Measurements from ENCODE around the gene TSSK6.
"Not testable (repeated sequence)": the region's sequence is repeated elsewhere in the genome, so short reads cannot be mapped to it uniquely, and the experiment has no call there.

TSSK6 gene

DNA sequence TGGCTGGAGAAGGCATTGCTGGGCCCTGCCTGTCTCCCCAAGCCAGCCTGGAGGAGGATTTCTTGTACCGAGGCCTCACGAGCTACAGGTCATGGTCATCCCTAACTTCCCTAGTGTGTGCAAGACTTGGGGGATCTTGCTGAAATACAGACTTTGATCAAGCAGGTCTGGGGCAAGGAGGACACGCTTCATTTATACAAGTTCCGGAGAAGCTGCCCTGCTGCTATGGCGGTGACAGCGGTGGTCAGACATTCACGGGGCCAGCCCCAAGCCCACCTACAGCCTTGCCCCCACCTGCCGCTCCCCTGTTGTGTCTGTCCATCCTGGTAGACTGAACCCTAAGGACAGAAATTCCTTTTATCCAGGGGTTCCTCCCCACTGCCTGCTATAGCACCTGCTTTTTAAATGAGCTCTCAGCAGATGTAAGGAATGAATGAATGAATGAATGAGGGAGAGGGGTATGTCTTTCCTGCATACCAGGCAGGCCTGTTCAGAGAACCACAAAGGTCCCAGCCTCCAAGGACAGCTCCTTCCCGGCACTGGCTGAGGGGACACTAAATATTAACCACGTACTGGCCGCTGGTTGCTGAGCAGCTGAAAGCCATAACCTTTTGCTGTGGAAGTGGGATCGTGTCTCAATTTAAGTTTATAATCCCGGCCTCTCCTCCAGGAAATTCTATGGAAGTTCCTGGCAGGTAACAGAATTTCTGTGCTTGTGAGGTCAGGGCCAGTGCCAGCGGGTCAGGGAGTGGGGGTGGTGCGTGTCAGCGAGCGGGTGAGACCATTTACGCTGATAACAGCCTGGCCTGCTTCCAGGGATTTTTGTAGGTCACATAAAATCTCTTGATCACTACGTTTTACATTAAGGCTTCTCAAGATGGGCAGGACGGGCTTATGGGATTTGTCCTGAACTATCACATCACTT is 27.1 kb downstream of the TSSK6 start:
- no peak for DNase-seq (ENCODE audit: low read depth)

DNA sequence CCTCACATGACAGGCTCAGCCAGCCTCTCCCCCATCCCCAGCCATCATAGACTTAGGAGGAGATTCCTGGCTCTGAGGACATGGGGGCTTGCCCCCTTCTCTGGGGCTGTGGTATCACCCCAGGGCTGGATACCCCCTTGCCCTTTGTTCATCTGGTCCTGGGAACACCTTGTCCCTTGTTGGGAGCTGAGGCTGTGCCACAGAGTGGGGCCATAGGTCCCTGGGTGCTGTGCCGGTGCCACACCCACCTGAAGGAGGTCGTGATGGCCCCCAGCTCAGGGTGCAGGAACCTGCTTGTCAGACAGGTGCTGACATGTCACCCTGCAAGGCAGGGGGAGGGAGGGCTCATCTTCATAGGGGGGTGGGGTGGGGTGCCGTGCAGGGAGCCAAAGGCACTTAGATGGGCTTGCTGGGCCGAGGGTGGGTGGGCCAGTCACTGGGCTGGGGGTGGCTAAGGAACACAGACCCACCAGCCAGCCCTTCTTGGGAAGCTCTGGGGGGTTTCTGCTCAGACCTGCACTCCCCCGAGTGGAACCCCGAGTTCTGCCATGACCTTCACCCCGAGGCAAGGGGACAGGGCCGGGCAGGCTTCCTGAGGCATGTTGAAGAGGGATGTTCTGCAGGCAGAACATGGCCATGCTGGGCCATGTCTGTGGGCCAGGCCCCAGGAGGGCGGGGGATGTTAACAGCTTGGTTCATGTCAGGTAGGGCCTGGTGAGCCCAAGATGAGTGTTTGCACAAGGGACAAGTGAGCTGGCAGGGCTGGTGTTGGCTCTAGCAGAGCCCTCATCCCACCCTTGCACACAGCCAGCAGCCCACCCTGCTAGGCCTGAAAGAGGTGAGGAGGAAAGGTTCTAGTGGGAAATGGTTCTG is 28.0 kb downstream of the TSSK6 start:
- no peak for DNase-seq (ENCODE audit: low read depth)

DNA sequence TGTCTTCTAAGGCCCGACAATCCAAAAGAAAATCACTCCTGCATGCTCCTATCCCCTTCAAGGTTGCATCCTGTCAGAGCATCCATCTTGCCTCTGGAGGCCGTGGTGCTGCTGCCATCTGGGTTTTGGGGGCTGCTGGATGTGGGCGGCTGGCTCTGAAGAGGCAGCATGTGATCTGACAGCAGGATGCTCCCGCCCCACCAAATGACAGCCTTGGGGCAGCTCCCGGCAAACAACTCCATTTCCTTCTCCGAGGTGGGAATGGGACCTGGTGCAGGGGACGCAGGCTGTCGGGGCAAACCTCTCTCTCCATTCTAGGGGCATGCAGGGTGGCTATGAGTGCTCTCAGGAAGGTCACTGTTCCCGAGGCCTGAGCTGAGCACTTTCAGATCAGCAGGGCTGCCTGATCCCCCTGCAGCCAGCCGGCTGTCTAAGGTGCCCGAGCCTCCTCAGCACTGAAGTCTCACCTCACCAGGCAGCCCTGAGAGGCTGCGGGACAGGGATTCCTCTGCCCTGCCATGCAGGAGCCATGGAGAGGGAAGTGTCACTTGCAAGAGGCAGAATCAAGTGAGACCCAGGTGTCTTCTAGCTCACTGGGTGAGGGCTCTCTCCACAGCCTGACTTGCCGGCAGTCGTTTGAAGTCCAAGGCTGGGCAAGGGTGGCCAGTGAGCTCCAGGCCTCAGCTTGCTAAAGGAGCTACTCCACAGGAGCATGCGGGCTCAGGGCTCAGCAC is 28.8 kb downstream of the TSSK6 start:
- DNase-seq (ENCODE audit: low read depth), result no peak

DNA sequence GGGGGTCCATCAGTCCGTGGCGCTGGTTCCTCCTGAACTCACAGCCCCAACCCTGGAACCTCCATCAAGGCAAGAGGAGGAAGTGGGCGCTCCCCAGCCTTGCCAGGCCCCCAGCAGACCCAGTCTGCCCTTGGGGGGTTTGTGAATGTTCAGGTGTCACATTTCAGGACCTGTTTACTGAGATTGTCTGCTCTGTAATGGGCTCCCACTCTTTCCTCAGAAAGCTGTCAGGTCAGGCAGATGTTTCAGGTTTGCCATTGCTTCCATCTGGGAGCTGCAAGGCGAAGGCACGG is 29.4 kb downstream of the TSSK6 start:
- DNase-seq (ENCODE audit: low read depth), result no peak

DNA sequence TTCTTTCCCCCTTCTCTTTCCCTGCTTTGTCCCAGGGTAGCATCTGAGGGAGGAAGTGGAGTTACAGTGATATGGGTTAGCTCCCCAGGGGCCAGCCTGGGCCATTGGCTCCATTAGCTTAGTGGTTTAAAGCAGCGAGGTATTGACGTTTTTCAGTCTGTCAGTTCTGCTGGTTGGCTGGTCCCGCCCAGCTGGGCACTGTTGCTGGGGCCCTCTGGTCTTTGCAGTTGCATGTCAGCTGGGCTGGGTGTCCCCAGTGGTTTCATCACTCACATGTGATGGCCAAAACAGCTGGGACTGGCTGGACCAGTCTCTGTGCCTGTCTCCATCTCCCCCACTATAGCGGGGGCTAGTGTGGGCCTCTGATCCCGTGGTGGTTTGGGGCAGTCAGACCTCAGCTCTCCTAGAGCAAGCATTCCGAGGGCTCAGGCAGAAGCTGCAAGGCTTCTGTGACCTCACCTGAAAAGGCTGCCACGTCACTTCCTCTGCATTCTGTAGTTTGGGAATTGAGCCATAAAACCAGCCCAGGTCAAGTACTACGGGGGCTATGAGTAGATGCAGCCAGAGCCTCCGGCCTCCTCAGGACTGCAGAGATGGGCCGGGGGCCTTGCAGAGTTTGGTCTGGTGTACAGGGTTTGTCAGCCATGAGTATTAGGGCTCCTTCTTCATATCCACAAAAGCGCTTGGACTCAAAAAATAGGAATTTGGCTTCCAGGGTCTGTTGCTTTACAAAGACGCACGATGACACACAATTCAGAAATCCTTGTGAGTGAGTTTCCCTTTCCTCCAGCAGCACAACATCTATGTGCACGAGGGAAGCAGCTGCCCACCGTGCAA is 30.0 kb downstream of the TSSK6 start:
- no peak for DNase-seq (ENCODE audit: low read depth)

DNA sequence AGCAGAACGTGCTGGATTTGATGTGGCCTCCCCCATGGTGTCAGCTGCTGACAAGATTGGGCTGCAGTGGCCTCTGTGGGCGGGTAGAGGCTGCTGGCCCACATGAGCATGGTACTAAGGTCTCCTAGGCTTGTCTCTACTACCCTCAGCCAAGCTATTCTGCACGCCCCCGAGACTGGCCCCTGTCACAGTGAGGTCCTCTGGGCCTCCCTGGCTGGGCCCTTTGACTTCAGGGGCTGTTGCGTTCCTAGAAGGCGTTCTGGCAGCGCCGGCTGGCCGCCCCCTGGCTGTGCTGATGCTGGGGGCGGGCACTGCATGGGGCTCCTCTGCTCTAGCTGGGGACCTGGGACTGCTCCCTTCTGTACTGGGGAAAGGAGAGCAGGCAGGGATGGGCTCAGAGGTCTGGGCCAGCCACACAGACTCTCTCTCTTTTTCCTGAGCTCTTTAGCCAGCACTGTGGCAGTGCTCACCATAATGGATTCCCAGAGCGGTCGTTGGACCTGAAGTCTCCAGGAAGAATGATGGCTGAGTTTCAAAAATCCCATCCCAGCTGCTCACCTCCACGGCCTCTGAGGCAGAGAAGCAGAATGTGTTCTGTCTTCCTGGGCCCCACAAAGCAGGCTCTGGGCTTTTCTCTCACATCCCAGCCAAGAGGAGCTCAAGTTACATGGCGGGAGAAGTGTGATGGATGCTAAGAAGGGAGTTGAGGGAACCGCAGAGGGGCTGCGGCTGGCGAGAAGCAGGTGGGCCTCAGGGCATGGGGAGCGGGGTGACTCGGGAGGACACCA is 32.3 kb downstream of the TSSK6 start:
- no peak for DNase-seq (ENCODE audit: low read depth)

DNA sequence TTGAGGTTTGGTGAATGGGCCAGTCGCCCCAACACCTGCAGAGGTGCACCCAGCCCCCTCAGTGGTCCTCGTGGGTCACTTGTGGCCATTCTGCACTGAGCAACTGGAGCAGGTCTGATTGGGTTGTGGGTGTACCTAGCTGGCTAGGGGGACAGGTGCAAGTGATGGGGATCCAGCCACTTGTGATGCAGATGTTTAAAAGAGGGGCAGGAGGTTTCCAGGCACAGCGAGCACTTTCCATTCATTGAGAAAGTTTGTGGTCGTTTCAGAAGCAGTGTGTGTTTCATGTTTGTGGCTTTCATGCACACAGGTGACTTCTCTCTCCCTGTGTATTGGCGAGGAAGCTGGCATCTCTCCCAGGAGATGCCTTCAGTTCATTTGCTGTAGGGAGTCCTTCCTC is 34.7 kb downstream of the TSSK6 start:
- no peak for DNase-seq (ENCODE audit: low read depth)

DNA sequence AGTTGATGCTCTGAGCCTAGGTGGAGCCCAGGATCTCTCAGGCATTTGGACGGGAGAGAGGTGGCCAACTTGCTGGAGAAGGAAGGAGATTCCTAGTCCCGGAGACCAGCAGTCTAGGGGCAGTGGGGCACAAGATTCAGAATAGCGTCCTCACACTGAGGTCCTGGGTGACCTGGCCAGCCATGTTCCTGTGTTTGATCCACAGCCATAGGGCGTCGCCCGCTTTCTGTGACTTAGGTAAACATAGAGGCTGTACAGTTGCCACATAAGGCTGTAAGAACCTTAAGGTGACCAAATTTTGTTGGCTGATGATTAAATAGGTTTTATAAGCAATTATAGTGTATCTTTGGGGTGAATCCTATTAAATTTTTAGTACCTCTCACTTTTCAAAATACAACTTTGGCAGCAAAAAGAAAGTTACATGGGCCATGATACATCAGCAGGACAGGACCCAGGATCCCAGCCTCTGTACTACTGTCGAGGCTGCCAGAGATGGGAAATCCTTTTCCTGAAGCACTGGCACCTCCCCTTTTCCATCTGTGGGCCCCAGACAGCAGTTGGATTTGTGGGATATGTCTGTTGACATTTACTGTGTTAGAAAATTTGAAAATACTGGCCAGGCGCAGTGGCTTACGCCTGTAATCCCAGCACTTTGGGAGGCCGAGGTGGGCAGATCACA is 37.5 kb downstream of the TSSK6 start:
- DNase-seq (ENCODE audit: low read depth), result no peak

DNA sequence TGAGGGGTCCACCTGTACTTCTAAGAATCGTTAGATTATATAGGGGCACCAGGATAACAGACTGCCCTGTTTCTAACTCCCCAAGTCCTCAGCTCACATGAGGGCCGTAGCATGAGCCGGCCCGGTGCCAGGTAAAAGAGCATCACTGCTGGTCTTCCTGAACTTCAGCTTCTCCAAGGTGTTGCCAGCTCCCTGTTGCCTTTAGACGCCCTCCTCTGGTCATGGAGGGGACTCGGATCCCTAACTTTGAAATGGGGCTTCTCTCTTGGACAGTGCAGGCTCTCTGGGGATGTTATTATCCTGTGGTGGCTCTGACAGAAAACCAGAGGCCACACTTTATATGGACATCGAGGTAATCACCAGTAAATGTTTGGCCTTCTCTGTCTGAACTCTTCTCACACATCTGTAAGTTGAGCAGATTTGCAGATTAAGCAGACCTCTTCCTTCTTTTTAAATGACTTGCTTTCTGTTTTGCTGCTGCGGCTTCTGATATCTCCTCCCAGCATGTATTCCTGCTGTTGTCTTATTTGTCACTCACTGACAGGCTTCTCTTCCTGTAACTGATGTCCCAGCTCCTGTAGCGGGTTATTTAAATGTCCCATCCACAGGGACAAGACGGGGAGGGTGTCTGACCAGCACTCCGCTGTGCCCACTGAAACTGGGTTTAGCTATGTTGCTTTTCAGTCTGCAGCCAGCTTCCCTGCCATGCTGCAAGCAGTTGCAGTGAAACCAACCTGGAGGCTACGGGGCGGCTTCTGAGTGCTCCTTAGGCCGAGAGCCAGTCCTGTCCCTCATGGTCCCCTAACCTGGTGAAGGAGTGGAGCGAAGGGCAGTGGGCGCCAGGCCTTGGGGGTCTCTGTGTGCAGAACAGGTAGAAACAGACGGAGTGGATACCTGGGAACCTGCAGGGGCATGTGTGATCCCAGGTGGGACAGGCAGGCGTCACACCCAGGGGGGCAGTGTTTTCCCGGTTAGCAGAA is 39.2 kb downstream of the TSSK6 start:
- DNase-seq (ENCODE audit: low read depth), result no peak

DNA sequence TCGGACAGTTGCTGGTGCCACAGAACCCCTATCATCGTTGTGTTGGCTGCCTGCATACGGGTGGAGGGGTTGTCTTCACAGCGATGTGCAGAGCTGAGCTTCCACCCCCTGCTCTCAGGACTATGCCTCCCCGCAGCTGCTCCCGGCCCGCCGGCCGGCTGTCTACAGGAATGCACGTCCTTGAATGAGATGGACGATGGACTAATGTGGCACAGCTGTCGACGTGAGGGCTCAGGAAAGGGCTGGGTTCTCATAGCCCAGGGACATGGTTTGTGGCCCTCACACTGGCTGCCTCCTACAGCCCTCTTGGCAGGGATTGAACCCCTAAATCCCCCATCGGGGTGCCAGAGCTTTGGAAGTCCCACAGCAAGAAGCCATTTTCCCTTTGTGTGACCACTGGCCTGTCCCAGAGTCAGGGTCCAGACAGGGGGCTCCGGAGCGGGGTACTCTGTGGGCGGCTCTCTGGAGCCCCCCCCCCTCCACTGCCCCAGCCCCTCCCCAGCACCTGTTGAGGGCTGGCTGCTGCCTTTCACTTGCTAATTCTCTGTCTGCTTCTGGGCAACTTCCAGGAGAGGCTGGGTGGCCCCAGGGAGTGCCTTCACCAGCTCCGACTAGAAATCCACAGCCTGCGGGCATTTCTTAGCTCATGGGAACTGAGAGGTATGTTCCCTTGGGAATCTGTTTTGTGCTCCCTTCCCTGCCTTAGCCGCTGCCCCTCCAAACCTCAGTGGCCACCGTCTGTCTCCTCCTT is 40.2 kb downstream of the TSSK6 start:
- no peak for DNase-seq (ENCODE audit: low read depth)

DNA sequence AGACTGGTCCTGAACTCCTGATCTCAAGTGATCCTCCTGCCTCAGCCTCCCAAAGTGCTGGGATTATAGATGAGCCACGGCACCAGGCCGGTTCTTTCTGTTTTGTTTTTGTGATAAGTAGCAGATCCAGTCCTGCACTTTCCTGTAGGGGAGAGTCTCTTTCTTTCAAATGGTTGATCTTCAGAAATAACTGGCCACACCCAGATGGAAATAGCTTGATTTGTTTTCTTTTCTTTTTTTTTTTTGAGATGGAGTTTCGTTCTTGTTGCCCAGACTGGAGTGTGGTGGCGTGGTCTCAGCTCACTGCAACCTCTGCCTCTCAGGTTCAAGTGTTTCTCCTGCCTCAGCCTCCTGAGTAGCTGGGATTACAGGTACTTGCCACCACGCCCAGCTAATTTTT is 43.2 kb downstream of the TSSK6 start:
- not testable (repeated sequence) for DNase-seq (ENCODE audit: low read depth)

DNA sequence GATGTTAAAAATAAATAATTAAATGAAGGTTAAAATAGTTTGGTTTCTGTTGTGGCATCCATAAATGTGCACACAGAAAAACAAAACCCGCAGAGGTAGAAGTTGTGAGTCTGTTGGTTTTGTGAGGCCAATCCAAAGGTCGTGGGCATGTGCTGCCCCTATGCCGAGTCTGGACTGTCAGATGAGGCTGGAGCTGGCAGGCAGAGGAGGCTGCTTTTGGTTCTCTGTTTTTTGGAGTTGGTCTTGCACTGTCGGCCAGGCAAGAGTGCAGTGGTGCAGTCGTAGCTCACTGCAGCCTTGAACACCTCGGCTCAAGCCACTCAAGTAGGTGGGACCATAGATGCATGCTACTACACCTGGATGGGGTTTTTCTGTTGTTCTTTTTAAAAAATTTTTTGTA is 43.7 kb downstream of the TSSK6 start:
- DNase-seq (ENCODE audit: low read depth), result no peak

DNA sequence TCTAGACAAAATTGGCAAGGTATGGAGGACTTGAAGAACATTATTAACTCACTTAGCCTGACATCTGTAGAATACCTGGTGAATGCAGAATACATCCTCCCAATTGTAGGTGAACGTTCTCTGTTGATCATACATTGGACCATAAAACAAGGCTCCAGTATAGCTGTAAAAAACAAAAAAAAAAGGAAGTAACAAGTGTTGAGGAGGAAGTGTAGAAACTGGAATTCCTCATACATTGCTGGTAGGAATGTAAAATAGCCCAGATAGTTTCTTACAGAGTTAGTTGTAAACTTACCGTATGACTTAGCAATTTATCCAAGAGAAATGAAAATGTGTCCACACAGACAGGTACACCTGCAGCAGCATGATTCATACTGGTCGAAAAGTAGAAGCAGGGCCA is 44.8 kb downstream of the TSSK6 start:
- DNase-seq (ENCODE audit: low read depth), result no peak

DNA sequence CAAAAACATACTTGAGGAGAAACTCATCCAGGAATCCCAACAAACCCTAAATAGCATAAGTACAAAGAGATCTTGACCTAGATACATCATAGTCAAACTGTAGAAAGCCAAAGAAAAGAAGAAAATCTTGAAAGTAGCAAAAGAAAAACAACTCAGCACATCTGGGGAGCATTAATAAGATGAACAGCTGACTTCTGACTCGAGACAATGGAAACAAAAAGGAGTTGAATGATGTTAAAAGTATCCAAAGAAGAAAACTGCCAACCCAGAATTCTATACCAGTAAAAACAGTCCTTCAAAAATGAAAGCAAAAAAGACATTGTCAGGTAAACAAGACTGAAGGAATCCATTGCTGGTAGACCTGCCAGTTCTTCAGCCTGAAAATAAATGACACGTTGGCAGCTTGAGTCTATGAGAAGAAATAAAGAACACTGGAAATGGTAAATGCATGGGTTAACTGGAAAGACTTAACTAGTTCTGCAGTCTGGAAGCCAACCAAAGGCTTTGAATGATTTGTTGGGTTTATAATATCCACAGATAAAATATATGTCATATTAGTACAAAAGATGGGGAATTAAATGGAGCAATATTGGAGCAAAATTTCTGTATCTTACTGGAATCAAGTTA is 46.8 kb downstream of the TSSK6 start:
- no peak for DNase-seq (ENCODE audit: low read depth)

DNA sequence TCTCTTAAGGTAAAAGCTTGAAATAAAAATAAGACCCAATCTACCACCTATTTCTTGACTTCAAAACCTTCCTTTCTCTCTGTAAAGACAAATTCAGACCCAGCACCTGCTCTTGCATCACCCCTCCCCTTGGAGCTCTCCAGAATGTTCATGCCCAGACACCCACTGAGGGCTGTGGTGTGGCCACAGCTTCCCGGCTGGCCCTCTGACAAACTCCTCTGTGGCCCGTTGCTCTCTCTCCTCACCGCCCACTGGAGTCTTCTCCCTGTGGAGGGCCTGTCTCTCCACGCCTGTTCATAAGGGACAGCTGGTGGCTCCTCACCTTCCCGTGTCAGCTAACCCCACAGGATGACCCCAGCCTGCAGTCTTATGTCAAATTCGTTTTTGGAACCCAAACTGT is 49.1 kb downstream of the TSSK6 start:
- no peak for DNase-seq (ENCODE audit: low read depth)

DNA sequence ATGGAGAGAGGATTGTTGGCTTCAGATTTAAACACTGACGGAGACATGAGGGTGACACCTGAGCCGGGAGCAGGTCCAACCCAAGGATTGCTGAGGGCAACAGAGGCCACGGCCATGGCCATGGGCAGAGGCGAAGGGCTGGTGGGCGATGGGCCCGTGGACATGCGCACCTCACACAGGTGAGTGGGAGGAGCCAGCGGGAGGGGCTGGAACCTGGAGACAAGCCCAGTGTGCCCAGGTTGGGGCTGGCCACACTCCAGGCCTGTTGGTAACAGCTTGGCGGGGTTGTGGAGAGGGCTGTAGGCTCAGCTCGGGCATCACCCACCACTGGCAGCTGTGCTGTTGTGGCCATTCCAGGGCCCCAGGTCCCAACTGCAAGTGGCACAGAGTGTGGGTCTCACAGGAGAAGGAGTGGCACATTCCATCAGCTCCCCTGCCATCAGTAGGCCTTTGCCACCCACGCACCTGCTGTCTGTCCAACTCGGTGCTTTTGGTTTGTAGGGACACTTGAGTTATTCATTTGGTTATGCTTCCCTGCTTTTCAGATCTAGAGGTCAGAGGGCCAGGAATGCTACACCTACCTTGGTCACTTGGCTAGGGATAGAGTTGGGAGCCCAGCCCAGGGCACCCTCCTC is 49.8 kb downstream of the TSSK6 start:
- no peak for DNase-seq (ENCODE audit: low read depth)

Measured in T follicular helper cell (primary cell).